Common myeloid progenitor, CD34-positive (primary cell): Measurements from ENCODE around the gene DNAJB13. TPM values are rescaled to one million over a fixed set of nuclear protein-coding genes. Genes with fewer than 3 reads are reported as not detected.

Source experiments
- CTCF ChIA-PET: fragments of 350-600 bp; sonication (Branson Sonifier 250); formaldehyde crosslinking; loops from one replicate; lab custom pipeline; 2021; ENCODE audit warnings: antibody characterized with exemption; lab: Charles Lee
- POLR2A ChIA-PET: fragments of 350-600 bp; sonication (Branson Sonifier 250); formaldehyde crosslinking; loops from one replicate; lab custom pipeline; 2021; ENCODE audit warnings: antibody characterized with exemption; lab: Charles Lee
- DNase-seq, 3 donors: peaks; one replicate each; pipeline versions ENCODE4 v3.0.0 to v3.0.0-alpha.2; 2013
- H3K27ac ChIP-seq, 2 experiments: 1 replicate in 1 of 2; 2 replicates in 1 of 2; pipeline ENCODE4 v1.7.0; 2013; ENCODE audit warnings: inconsistent platforms in 2 of 2, low read length in 2 of 2, mild to moderate bottlenecking in 2 of 2, low read depth in 1 of 2, moderate library complexity in 1 of 2; ENCODE audit not compliant: severe bottlenecking in 2 of 2, insufficient read depth in 1 of 2, poor library complexity in 1 of 2
- H3K27me3 ChIP-seq, 5 experiments: replicated peaks in 2 of 5; 1 replicate in 3 of 5; 2 replicates in 2 of 5; pipeline versions ENCODE4 v1.6.1 to v1.7.0; 2013; ENCODE audit warnings: low read length in 4 of 5, mild to moderate bottlenecking in 2 of 5, moderate library complexity in 2 of 5, inconsistent platforms in 1 of 5; ENCODE audit not compliant: insufficient read depth in 5 of 5, control insufficient read depth in 4 of 5
- H3K36me3 ChIP-seq, 4 experiments: 1 replicate in 2 of 4; 2 replicates in 2 of 4; pipeline versions ENCODE4 v1.6.1 to v1.7.0; 2013; ENCODE audit warnings: low read length in 3 of 4, control low read depth in 1 of 4, mild to moderate bottlenecking in 1 of 4; ENCODE audit not compliant: control insufficient read depth in 4 of 4, insufficient read depth in 4 of 4
- H3K4me1 ChIP-seq, 4 experiments: 1 replicate in 3 of 4; 2 replicates in 1 of 4; pipeline versions ENCODE4 v1.6.1 to v1.7.1; 2013; ENCODE audit warnings: low read length in 3 of 4, mild to moderate bottlenecking in 3 of 4, control low read depth in 1 of 4, inconsistent platforms in 1 of 4, moderate library complexity in 1 of 4; ENCODE audit not compliant: control insufficient read depth in 4 of 4, insufficient read depth in 4 of 4; ENCODE audit errors: control extremely low read depth in 1 of 4
- H3K4me3 ChIP-seq, 7 experiments: 1 replicate in 4 of 7; 2 replicates in 3 of 7; pipeline versions ENCODE4 v1.5.1 to v1.7.0; 2013; ENCODE audit warnings: mild to moderate bottlenecking in 7 of 7, low read length in 6 of 7, moderate library complexity in 6 of 7, inconsistent platforms in 2 of 7, low read depth in 2 of 7, control low read depth in 1 of 7; ENCODE audit not compliant: insufficient read depth in 4 of 7, control insufficient read depth in 1 of 7; ENCODE audit errors: extremely low read depth in 1 of 7
- H3K9me3 ChIP-seq, 5 experiments: 1 replicate in 4 of 5; 2 replicates in 1 of 5; pipeline versions ENCODE4 v1.6.1 to v1.7.1; 2013; ENCODE audit warnings: low read length in 4 of 5, mild to moderate bottlenecking in 2 of 5, inconsistent platforms in 1 of 5, low read depth in 1 of 5, moderate library complexity in 1 of 5; ENCODE audit not compliant: control insufficient read depth in 4 of 5, insufficient read depth in 2 of 5; ENCODE audit errors: control extremely low read depth in 1 of 5
- WGBS: methylation state at CpG from one replicate; pipeline ENCODE4 v1.1.5; 2013; ENCODE audit not compliant: insufficient coverage; 5-methylcytosine and 5-hydroxymethylcytosine counted together
- polyA plus RNA-seq: library from polyadenylated mRNA; unstranded; fragments of 120-200 nt; gene quantifications from one replicate; pipeline ENCODE4 v1.2.1, GENCODE V29; 2013

The DNAJB13 gene, protein sequence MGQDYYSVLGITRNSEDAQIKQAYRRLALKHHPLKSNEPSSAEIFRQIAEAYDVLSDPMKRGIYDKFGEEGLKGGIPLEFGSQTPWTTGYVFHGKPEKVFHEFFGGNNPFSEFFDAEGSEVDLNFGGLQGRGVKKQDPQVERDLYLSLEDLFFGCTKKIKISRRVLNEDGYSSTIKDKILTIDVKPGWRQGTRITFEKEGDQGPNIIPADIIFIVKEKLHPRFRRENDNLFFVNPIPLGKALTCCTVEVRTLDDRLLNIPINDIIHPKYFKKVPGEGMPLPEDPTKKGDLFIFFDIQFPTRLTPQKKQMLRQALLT
- polyA plus RNA-seq: 1.6 TPM

GRCh38 chr11:73950869-73951710, at the start of gene DNAJB13:
TSS of gene DNAJB13 (plus strand) at chr11:73951026. CDS start at chr11:73951070, 44 bp downstream.
- no peak within 1 kb of the TSS for H3K4me3 ChIP-seq
- peaks cover 0 to 3% (median 0%) of the 10 kb centered on the region in 5 experiments for H3K27me3 ChIP-seq
- H3K27ac ChIP-seq: no peak within 1 kb of the TSS
- WGBS: 89% methylated on average over 9 of the region's 12 CpGs
- CTCF ChIA-PET: interaction anchor here (1.1 to 1.7 kb wide), 2 partner anchors 10 to 13 kb away, joined by 3 to 4 read pairs; no protein-coding TSS in a partner anchor
- H3K4me1 ChIP-seq: peaks cover 0 to 5% (median 0%) of the 10 kb centered on the region in 4 experiments
- H3K36me3 ChIP-seq: no peaks in the 10 kb centered on the region
- H3K9me3 ChIP-seq: peaks cover 0 to 6% (median 2%) of the 10 kb centered on the region in 5 experiments
- POLR2A ChIA-PET: interaction anchor here (0.7 kb wide), 1 partner anchor 13 kb away, joined by 3 read pairs; no protein-coding TSS in a partner anchor
- peak; percentile 39 to 76 (median 67) for DNase-seq

- CTCF ChIA-PET: no interaction called here
- DNase-seq: no peak
- POLR2A ChIA-PET: no interaction called here
- 100% methylated on average over 1 of the region's 1 CpG for WGBS
- H3K27me3 ChIP-seq: no peaks in the 10 kb centered on the region
- H3K4me1 ChIP-seq: no peaks in the 10 kb centered on the region
- H3K27ac ChIP-seq: no peak overlapping the region
- H3K36me3 ChIP-seq: peaks cover 7 to 32% (median 20%) of the 10 kb centered on the region in 4 experiments
- no peaks in the 10 kb centered on the region for H3K9me3 ChIP-seq
- H3K4me3 ChIP-seq: no peak overlapping the region
Observed at GRCh38 chr11:73902303-73902702, 48.5 kb upstream of the DNAJB13 start.

- Histone ChIP-seq H3K4me3 (no peak overlapping the region), H3K4me1 (no peaks in the 10 kb centered on the region), H3K9me3 (no peaks in the 10 kb centered on the region), H3K27ac (no peak overlapping the region), H3K36me3 (peaks cover 7 to 31% (median 21%) of the 10 kb centered on the region in 4 experiments), H3K27me3 (no peaks in the 10 kb centered on the region)
- POLR2A ChIA-PET: no interaction called here
- 100% methylated on average over 2 of the region's 4 CpGs for WGBS
- CTCF ChIA-PET: interaction anchor here (1.0 to 1.2 kb wide), 2 partner anchors 12 to 15 kb away, joined by 4 to 5 read pairs; no protein-coding TSS in a partner anchor
- peak in 2 of 3 donors; percentile 23 to 28 for DNase-seq
Observed at GRCh38 chr11:73907191-73907590, 43.6 kb upstream of the DNAJB13 start.

- POLR2A ChIA-PET: no interaction called here
- CTCF ChIA-PET: interaction anchor here (0.6 to 0.7 kb wide), 2 partner anchors 259 to 1482 kb away, joined by 3 read pairs; partner anchors contain the start of genes C2CD3 and PPME1
- H3K27me3 ChIP-seq: no peaks in the 10 kb centered on the region
- H3K27ac ChIP-seq: no peak overlapping the region
- H3K4me1 ChIP-seq: peaks cover 0 to 6% (median 0%) of the 10 kb centered on the region in 4 experiments
- 93% methylated on average over 2 of the region's 2 CpGs for WGBS
- H3K9me3 ChIP-seq: no peaks in the 10 kb centered on the region
- peaks cover 5 to 66% (median 35%) of the 10 kb centered on the region in 4 experiments for H3K36me3 ChIP-seq
- no peak overlapping the region for H3K4me3 ChIP-seq
- DNase-seq: no peak
Observed at GRCh38 chr11:73912026-73912425, 38.8 kb upstream of the DNAJB13 start.

- CTCF ChIA-PET: no interaction called here
Observed at GRCh38 chr11:73913472-73913871, 37.4 kb upstream of the DNAJB13 start.

DNA sequence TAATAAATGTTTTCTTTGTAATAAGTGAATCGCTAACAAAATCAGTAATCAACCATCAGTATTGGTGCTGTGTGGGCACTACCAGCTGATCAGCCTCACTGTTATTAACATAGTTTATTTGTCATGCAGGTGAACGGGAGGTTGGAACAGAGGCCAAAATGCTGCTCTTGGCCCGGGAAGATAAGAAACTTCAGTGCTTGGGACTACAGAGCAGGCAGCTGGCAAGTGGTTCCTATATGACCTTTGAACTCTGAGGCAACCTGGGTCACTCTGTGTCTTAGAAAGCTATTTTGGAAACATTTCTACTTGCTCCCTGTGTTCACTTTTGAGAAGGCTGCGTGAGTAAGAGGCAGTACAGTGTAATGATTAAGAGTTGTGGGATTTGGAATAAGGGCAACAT, 36.5 kb upstream of the DNAJB13 start:
- CTCF ChIA-PET: interaction anchor here (0.6 kb wide), 1 partner anchor 79 kb away, joined by 3 read pairs; no protein-coding TSS in a partner anchor
- Histone ChIP-seq H3K4me1 (peaks cover 0 to 10% (median 1%) of the 10 kb centered on the region in 4 experiments), H3K9me3 (no peaks in the 10 kb centered on the region), H3K36me3 (peaks cover 11 to 74% (median 38%) of the 10 kb centered on the region in 4 experiments), H3K27me3 (no peaks in the 10 kb centered on the region), H3K4me3 (no peak overlapping the region), H3K27ac (no peak overlapping the region)
- WGBS: 94% methylated on average over 3 of the region's 4 CpGs
- POLR2A ChIA-PET: no interaction called here
- DNase-seq: no peak

More at GRCh38 chr11:73913472-73913871, 37.4 kb upstream of the DNAJB13 start:
- Histone ChIP-seq H3K27ac (no peak overlapping the region), H3K27me3 (no peaks in the 10 kb centered on the region), H3K4me3 (no peak overlapping the region), H3K9me3 (no peaks in the 10 kb centered on the region), H3K4me1 (peaks cover 0 to 10% (median 1%) of the 10 kb centered on the region in 4 experiments), H3K36me3 (peaks cover 6 to 69% (median 37%) of the 10 kb centered on the region in 4 experiments)
- no peak for DNase-seq
- POLR2A ChIA-PET: no interaction called here
